C1 segment of cervical spinal cord (tissue), 14 donors: ENCODE data around the gene TCF7L1.
"Not testable (repeated sequence)": the region's sequence is repeated elsewhere in the genome, so short reads cannot be mapped to it uniquely, and the experiment has no call there.

Source experiments
- DNase-seq, 14 donors: peaks; one replicate each; lab custom pipeline; 2025; lab: John Stamatoyannopoulos, UW

The TCF7L1 gene

GRCh38 chr2:85132834-85133637, at the start of gene TCF7L1:
TCF7L1 (plus strand) TSS chr2:85133392; CDS start chr2:85133685, 293 bp downstream.
- DNase-seq, result peak in 10 of 14 donors; percentile 13 to 75 (median 56)

GRCh38 chr2:85085563-85085962, 47.6 kb upstream of the TCF7L1 start:
- no peak for DNase-seq

- no peak for DNase-seq
Measured at GRCh38 chr2:85087541-85087940, 45.7 kb upstream of the TCF7L1 start.

GRCh38 chr2:85088921-85089320, 44.3 kb upstream of the TCF7L1 start:
- no peak for DNase-seq

GRCh38 chr2:85089585-85089984, 43.6 kb upstream of the TCF7L1 start:
- DNase-seq, result peak in 1 of 14 donors; percentile 26

GRCh38 chr2:85091838-85092237, 41.4 kb upstream of the TCF7L1 start:
- no peak for DNase-seq

- no peak for DNase-seq
Measured at GRCh38 chr2:85095094-85095493, 38.1 kb upstream of the TCF7L1 start.

GRCh38 chr2:85096616-85097015, 36.6 kb upstream of the TCF7L1 start:
- DNase-seq, result no peak

- DNase-seq, result no peak
Measured at GRCh38 chr2:85104228-85104627, 29.0 kb upstream of the TCF7L1 start.

GRCh38 chr2:85106489-85107180, 26.6 kb upstream of the TCF7L1 start:
- DNase-seq, result no peak

- DNase-seq, result no peak
Measured at GRCh38 chr2:85110991-85111560, 22.1 kb upstream of the TCF7L1 start.

- no peak for DNase-seq
Measured at GRCh38 chr2:85111819-85112281, 21.3 kb upstream of the TCF7L1 start.

GRCh38 chr2:85112906-85113625, 20.1 kb upstream of the TCF7L1 start:
- no peak for DNase-seq

GRCh38 chr2:85114586-85115330, 18.4 kb upstream of the TCF7L1 start:
- no peak for DNase-seq

GRCh38 chr2:85116207-85116606, 17.0 kb upstream of the TCF7L1 start:
- no peak for DNase-seq

GRCh38 chr2:85119900-85120299, 13.3 kb upstream of the TCF7L1 start:
- DNase-seq, result no peak

- DNase-seq, result no peak
Measured at GRCh38 chr2:85120363-85120762, 12.8 kb upstream of the TCF7L1 start.

GRCh38 chr2:85126462-85126861, 6.7 kb upstream of the TCF7L1 start:
- not testable (repeated sequence) for DNase-seq

- no peak for DNase-seq
Measured at GRCh38 chr2:85129861-85130260, 3.3 kb upstream of the TCF7L1 start.

- DNase-seq, result no peak
Measured at GRCh38 chr2:85130407-85130806, 2.8 kb upstream of the TCF7L1 start.

GRCh38 chr2:85131116-85131515, 2.1 kb upstream of the TCF7L1 start:
- peak in 1 of 14 donors; percentile 0 for DNase-seq
